ENCODE results near the gene FOXN4.

The FOXN4 gene

GRCh38 chr12:109258607-109259544 lies 50.2 kb downstream of the FOXN4 start:
- no peak for DNase-seq (ENCODE audit: low read depth)
- TF ChIP-seq CTCF (conservative IDR thresholded peaks at IDR 0.05; ENCODE audit: control insufficient read depth, insufficient read depth, low read depth, low read length) = no peak
- H3K4me3 ChIP-seq (ENCODE audit: control insufficient read depth, low read depth, low read length) = no peak overlapping the region

- no peak for TF ChIP-seq CTCF (conservative IDR thresholded peaks at IDR 0.05; ENCODE audit: control insufficient read depth, insufficient read depth, low read depth, low read length)
- H3K4me3 ChIP-seq (ENCODE audit: control insufficient read depth, low read depth, low read length) = no peak overlapping the region
- DNase-seq (ENCODE audit: low read depth) = no peak
Observed at GRCh38 chr12:109258201-109258600, 50.9 kb downstream of the FOXN4 start.

- no peak overlapping the region for H3K4me3 ChIP-seq (ENCODE audit: control insufficient read depth, low read depth, low read length)
- TF ChIP-seq CTCF (conservative IDR thresholded peaks at IDR 0.05; ENCODE audit: control insufficient read depth, insufficient read depth, low read depth, low read length) = no peak
- DNase-seq (ENCODE audit: low read depth) = no peak
Observed at GRCh38 chr12:109256011-109256410, 53.1 kb downstream of the FOXN4 start.

- DNase-seq (ENCODE audit: low read depth) = peak; percentile 13
- no peak for TF ChIP-seq CTCF (conservative IDR thresholded peaks at IDR 0.05; ENCODE audit: control insufficient read depth, insufficient read depth, low read depth, low read length)
- no peak overlapping the region for H3K4me3 ChIP-seq (ENCODE audit: control insufficient read depth, low read depth, low read length)
Observed at GRCh38 chr12:109255377-109255776, 53.7 kb downstream of the FOXN4 start.

GRCh38 chr12:109253913-109254544 lies 55.1 kb downstream of the FOXN4 start:
- no peak for DNase-seq (ENCODE audit: low read depth)
- TF ChIP-seq CTCF (conservative IDR thresholded peaks at IDR 0.05; ENCODE audit: control insufficient read depth, insufficient read depth, low read depth, low read length) = no peak
- no peak overlapping the region for H3K4me3 ChIP-seq (ENCODE audit: control insufficient read depth, low read depth, low read length)

GRCh38 chr12:109252799-109253198 lies 56.3 kb downstream of the FOXN4 start:
- TF ChIP-seq CTCF (conservative IDR thresholded peaks at IDR 0.05; ENCODE audit: control insufficient read depth, insufficient read depth, low read depth, low read length) = no peak
- DNase-seq (ENCODE audit: low read depth) = no peak
- H3K4me3 ChIP-seq (ENCODE audit: control insufficient read depth, low read depth, low read length) = no peak overlapping the region
